GM12878 (cell line): Measurements from ENCODE around the gene RET. TPM values are rescaled to one million over a fixed set of nuclear protein-coding genes. Genes with fewer than 3 reads are reported as not detected.

ENCODE experiments used
- ATAC-seq: fragments of 200-7000 bp; cut with Tn5 transposase; 3 replicates; pipeline ENCODE4 v1.9.1; 2020; ENCODE audit warnings: mild to moderate bottlenecking, moderate library complexity
- BruUV-seq: library from RNA; stranded (reverse); fragments of 400-500 nt; replicated peaks from 2 replicates; lab custom pipeline; 2021; lab: Mats Ljungman, UMichigan
- CTCF ChIA-PET: fragments of 300-600 bp; sonication (Branson Sonifier 250); formaldehyde crosslinking; extraction: SDS; loops from one replicate; lab custom pipeline; 2021; ENCODE audit warnings: inconsistent platforms; lab: Yijun Ruan, JAX
- POLR2A ChIA-PET: fragments of 350-600 bp; formaldehyde crosslinking; extraction: SDS; loops from one replicate; lab custom pipeline; 2021; ENCODE audit warnings: inconsistent platforms; lab: Charles Lee
- RAD21 ChIA-PET: fragments of 300-600 bp; sonication (Branson Sonifier 250); formaldehyde crosslinking; loops from one replicate; lab custom pipeline; 2023; ENCODE audit warnings: antibody characterized with exemption; ENCODE audit not compliant: unreplicated experiment; lab: Charles Lee
- SMC1A ChIA-PET: fragments of 300-600 bp; sonication (Branson Sonifier 250); formaldehyde crosslinking; loops from one replicate; lab custom pipeline; 2023; ENCODE audit not compliant: unreplicated experiment, uncharacterized antibody; lab: Charles Lee
- DNase-seq: peaks from one replicate; pipeline ENCODE4 v3.0.0-alpha.2; 2011; ENCODE audit warnings: low read depth, low spot score
- FAIRE-seq: peaks from 3 replicates; lab custom pipeline; 2011; peaks lifted over from hg19 to GRCh38; lab: Jason Lieb, UNC
- H2AFZ ChIP-seq: 2 replicates; pipeline ENCODE4 v1.6.0; 2011; ENCODE audit warnings: low read depth, low read length, control low read depth; ENCODE audit not compliant: control insufficient read depth
- H3K27ac ChIP-seq: 2 replicates; pipeline ENCODE4 v1.5.1; 2011; ENCODE audit warnings: control low read depth; ENCODE audit not compliant: control insufficient read depth, insufficient read depth
- H3K27me3 ChIP-seq, 2 experiments: replicated peaks in 1 of 2; 2 replicates each; pipeline versions ENCODE4 v1.6.0 to v1.6.1; 2011; ENCODE audit warnings: low read length in 1 of 2; ENCODE audit not compliant: control insufficient read depth in 2 of 2, insufficient read depth in 2 of 2
- H3K36me3 ChIP-seq, 2 experiments: 2 replicates each; pipeline ENCODE4 v1.5.1; 2011; ENCODE audit warnings: low read length in 1 of 2; ENCODE audit not compliant: control insufficient read depth in 2 of 2, insufficient read depth in 2 of 2
- H3K4me1 ChIP-seq: 2 replicates; pipeline ENCODE4 v1.6.1; 2011; ENCODE audit warnings: mild to moderate bottlenecking, low read length, moderate library complexity, mixed read lengths; ENCODE audit not compliant: control insufficient read depth, insufficient read depth
- H3K4me2 ChIP-seq: 2 replicates; pipeline ENCODE4 v1.6.0; 2011; ENCODE audit warnings: control low read depth; ENCODE audit not compliant: control insufficient read depth, insufficient read depth
- H3K4me3 ChIP-seq: fragments of 200-600 bp; sonication (generic); 2 replicates; pipeline ENCODE4 v1.5.1; 2016
- H3K79me2 ChIP-seq: 2 replicates; pipeline ENCODE4 v1.6.0; 2011; ENCODE audit warnings: low read length; ENCODE audit not compliant: control insufficient read depth, insufficient read depth
- H3K9ac ChIP-seq: 2 replicates; pipeline ENCODE4 v1.8.0; 2011; ENCODE audit warnings: low read length, control low read depth, mixed read lengths; ENCODE audit not compliant: control insufficient read depth, insufficient read depth
- H3K9me3 ChIP-seq: replicated peaks from 3 replicates; pipeline ENCODE4 v1.5.1; 2011; ENCODE audit warnings: mild to moderate bottlenecking, low read length; ENCODE audit not compliant: control insufficient read depth, insufficient read depth
- H4K20me1 ChIP-seq: 2 replicates; pipeline ENCODE4 v1.6.0; 2011; ENCODE audit not compliant: control insufficient read depth, insufficient read depth
- BHLHE40 ChIP-seq, 2 experiments: fragments of 450-650 bp in 1 of 2; IDR thresholded peaks; 2 replicates each; pipeline ENCODE4 v1.6.1; 2011 to 2017; ENCODE audit warnings: low read depth in 2 of 2, borderline replicate concordance in 1 of 2, improper control_type of control experiment in 1 of 2, low read length in 1 of 2, mild to moderate bottlenecking in 1 of 2
- BRCA1 ChIP-seq: IDR thresholded peaks from 2 replicates; pipeline ENCODE4 v1.6.1; 2011; ENCODE audit warnings: low read depth, low read length, improper control_type of control experiment
- HDGF ChIP-seq: fragments of 450-650 bp; IDR thresholded peaks from 2 replicates; pipeline ENCODE4 v1.6.1; 2016; ENCODE audit warnings: antibody characterized with exemption
- NBN ChIP-seq: fragments of 450-650 bp; IDR thresholded peaks from 2 replicates; pipeline ENCODE4 v1.6.1; 2016
- TCF7 ChIP-seq: IDR thresholded peaks from 2 replicates; pipeline ENCODE4 v1.6.1; 2014; ENCODE audit warnings: antibody characterized with exemption, borderline replicate concordance
- WGBS: methylation state at CpG from one replicate; pipeline ENCODE4 v1.1.6; 2016; ENCODE audit warnings: low lambda C conversion rate; ENCODE audit not compliant: insufficient replicate concordance, insufficient coverage; ENCODE audit errors: missing lambda C conversion rate; 5-methylcytosine and 5-hydroxymethylcytosine counted together
- in situ Hi-C: fragments of 300-500 bp; cut with MboI; formaldehyde crosslinking; loops from 9 replicates; pipeline ENCODE4 v1.14.3; 2018; ENCODE audit warnings: mixed read lengths
- intact Hi-C: fragments of 100-400 bp; cut with micrococcal nuclease; formaldehyde crosslinking; loops from one replicate; pipeline ENCODE4 v1.14.2; 2022; ENCODE audit not compliant: unreplicated experiment
- polyA plus RNA-seq, 11 experiments: library from polyadenylated mRNA; depleted of rRNA in 4 of 11; unstranded in 6 of 11; stranded (reverse) in 5 of 11; fragments of >200 nt; fragmentation: Nextera tagmentation in 4 of 11; fragmentation: Illumina TruSeq in 1 of 11; extraction: Ambion mirVana in 4 of 11; extraction: Trizol in 1 of 11; gene quantifications; 1 replicate in 1 of 11; 2 replicates in 10 of 11; pipeline versions ENCODE4 v1.2.1 to v1.2.3, GENCODE V29; 2011 to 2016; ENCODE audit warnings: inconsistent platforms in 2 of 11, missing spikeins in 2 of 11, low read depth in 1 of 11
- total RNA-seq, 4 experiments: library from RNA; depleted of rRNA in 3 of 4; stranded (reverse); fragments of >200 nt in 3 of 4; fragmentation: Illumina TruSeq in 1 of 4; extraction: Trizol in 1 of 4; gene quantifications; 2 replicates each; pipeline versions ENCODE4 v1.2.1 to v1.2.3, GENCODE V29; 2013 to 2021
- TF ChIP-seq, protein P1 (sequence below): IDR thresholded peaks from 2 replicates; pipeline ENCODE4 v1.6.1; 2012; ENCODE audit warnings: low read depth, low read length, improper control_type of control experiment

RET gene
- total and polyA plus RNA-seq, 10 of the 15 experiments (the other 5 are each of a cell fraction or from before 2014, with no cell fraction given), result not detected

DNA sequence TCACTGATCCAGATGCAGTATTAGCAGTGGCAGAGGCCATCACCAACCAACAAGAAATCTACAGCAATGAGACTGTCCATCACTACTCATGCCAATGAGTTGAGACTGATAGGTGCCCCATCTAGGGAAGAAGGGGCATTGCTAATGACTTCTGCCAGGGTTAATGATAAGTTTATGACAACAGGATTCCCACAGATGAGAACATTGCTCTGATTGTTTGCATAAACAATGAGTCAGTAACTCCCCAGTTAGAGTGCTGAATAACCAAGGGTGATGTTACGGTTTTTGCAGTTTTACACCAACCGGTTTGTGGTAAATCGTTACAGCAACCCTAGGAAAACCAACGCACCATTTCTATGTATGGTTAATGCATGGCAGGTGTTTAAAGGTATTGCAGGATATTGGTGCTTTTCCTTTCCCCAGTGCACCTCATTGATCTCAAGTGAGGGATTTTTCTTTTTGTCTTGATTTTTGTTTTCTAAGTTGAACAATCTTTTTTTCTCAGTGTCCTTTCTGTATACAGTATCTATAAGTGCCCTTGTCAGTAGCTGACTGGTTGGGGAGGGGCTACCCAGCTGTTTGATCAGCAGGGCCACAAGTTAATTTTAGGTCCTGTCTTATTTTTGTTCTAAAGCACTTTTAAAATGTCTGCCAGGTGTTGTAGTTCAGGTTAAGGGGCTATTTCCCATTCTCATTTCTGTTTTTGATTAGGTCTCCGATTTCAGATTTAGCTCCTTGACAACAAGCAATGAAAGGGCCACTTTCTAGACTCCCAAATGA lies 57.4 kb downstream of the RET start:
- BruUV-seq, result no TSS peak
- intact Hi-C loops, result loop anchor here (10.0 kb wide), 1 partner anchor 500 kb away; the partner anchor contains the start of gene ZNF33B
- Histone ChIP-seq H3K27me3 (no peaks in the 10 kb centered on the region), H3K9me3 (no peaks in the 10 kb centered on the region), H3K36me3 (no peaks in the 10 kb centered on the region), H4K20me1 (no peaks in the 10 kb centered on the region), H2AFZ (no peak overlapping the region), H3K79me2 (peaks cover 17% of the 10 kb centered on the region), H3K4me3 (no peak overlapping the region), H3K4me2 (no peak overlapping the region), H3K27ac (no peak overlapping the region), H3K4me1 (peaks cover 17% of the 10 kb centered on the region), H3K9ac (no peak overlapping the region)
- in situ Hi-C loops, result loop anchor here (10.0 to 25.0 kb wide), 3 partner anchors 278 to 580 kb away; partner anchors contain the start of genes HNRNPF and ZNF33B
- TF ChIP-seq HDGF, result no peak
- TF ChIP-seq BHLHE40 (IDR thresholded peaks at IDR 0.05; ENCODE audit: borderline replicate concordance in 1 of 2, low read depth in 2 of 2, low read length in 1 of 2), result no peak
- TF ChIP-seq TCF7, result no peak
- no peak for TF ChIP-seq BRCA1
- TF ChIP-seq, protein P1, sequence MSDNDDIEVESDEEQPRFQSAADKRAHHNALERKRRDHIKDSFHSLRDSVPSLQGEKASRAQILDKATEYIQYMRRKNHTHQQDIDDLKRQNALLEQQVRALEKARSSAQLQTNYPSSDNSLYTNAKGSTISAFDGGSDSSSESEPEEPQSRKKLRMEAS, result no peak
- no peak for TF ChIP-seq NBN
- 66% methylated on average over 5 of the region's 5 CpGs for WGBS
- DNase-seq, result no peak
- SMC1A ChIA-PET, result interaction anchor here (1.1 kb wide), 1 partner anchor 12 kb away, joined by 3 read pairs; no protein-coding TSS in a partner anchor
- POLR2A ChIA-PET, result no interaction called here
- RAD21 ChIA-PET, result interaction anchor here (1.4 kb wide), 1 partner anchor 10 kb away, joined by 3 read pairs; no protein-coding TSS in a partner anchor
- CTCF ChIA-PET, result no interaction called here
- FAIRE-seq, result peak; percentile 54
- ATAC-seq, result no peak
